Midbrain (tissue), 1 donor: ENCODE results near the gene FGF1.

Source experiments
- DNase-seq: peaks from one replicate; lab custom pipeline; 2025; lab: John Stamatoyannopoulos, UW

FGF1 gene

GRCh38 chr5:142685418-142686209, at the start of gene FGF1:
TSS of gene FGF1 (minus strand) at chr5:142686090. CDS start at chr5:142614127, 71,963 bp downstream.
- DNase-seq = peak; percentile 76

DNA sequence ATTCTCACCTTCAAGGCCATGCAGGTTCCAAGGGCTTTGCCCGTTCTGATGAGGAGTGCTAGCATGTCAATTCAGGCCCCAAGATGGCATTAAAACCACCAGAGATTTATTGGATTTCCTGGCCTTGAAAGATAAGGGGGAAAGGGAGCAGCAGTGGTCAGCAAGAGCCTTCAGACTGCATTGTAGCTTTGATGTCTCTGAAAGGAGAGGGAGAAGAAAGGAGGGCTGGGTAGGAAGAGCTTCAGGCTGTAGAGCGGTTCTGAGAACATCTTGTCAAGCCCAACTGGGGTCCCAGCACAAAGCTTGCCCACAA, 41.8 kb upstream of the FGF1 start:
- DNase-seq = no peak

GRCh38 chr5:142726188-142726731, 40.4 kb upstream of the FGF1 start:
- DNase-seq = no peak

GRCh38 chr5:142725231-142726187, 39.6 kb upstream of the FGF1 start:
- no peak for DNase-seq

- no peak for DNase-seq
Observed at GRCh38 chr5:142724821-142725220, 38.9 kb upstream of the FGF1 start.

GRCh38 chr5:142722896-142723295, 37.0 kb upstream of the FGF1 start:
- peak; percentile 34 for DNase-seq

DNA sequence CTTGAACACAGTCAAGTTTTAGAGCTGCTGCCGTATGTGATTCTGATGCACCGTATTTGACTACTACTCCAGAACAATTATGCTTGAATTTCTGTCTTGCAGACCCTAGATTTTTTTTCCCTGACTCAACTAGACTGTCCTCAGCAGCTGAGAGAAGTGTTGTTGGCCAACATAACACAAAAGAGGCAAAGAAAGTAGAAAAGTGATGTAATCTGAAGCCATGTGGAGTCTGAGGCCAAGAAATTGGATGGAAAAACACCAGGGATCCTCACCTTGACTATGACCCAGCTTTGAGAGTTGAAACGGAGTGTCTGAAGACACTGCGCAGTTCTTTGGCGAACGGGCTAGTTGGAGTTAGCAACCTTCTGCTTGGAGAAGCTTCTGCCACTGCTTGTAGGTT, 36.3 kb upstream of the FGF1 start:
- DNase-seq = peak; percentile 11

- DNase-seq = no peak
Observed at GRCh38 chr5:142720641-142721271, 34.9 kb upstream of the FGF1 start.

DNA sequence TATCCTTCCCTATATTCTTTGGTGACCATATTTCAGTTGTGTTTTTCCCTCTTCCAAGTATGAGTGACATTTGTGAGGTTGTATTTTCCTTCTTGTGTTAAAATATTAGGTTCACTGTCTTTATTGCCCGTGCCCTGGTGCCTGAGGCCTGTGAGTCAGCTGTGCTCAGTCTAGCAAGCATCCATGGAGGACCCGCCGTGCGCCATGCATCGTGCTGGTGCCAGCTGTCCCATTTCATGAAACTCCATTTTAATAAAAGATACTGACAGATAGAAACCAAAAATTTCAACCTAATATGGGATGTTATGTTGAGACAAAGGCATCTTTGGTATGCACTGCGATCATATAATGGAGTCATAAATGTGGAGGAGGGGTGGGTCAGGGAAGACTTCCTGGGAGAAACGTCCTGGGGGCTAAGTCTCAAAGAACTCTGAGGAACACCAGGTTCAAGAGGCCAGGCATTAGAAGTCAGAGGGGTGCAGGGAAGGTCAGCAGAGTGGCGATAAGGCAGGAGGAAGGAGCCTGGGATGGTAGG, 34.0 kb upstream of the FGF1 start:
- DNase-seq = no peak

DNA sequence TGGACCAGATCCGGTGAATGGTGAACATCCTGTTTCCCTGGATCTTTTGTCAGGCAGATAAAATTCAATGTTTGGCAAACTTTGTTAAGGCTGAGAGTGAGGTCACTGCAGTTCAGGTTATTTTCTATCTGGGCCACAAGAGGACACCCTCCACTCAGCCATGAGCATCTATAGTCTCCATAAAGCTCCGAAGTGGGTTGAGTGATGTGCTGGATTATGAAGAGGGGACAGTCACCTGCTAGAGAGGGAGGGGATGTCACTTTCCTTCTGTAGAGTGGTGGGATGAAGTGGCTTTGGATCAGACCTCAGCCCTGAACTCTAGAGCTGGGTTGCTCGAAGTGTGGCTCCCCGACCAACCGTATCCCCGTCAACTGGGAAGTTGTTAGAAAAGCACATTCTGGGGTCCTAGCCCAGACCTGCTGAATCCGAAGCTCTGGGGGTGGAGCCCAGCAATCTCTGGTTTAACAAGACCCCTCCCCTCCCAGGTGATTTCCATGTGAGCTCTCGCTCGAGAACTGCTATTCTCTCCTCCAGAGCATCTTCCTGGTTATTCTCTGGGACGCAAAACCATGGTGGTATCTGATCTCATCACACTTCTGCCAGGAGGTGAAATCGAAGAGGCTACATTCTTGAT, 31.8 kb upstream of the FGF1 start:
- peak; percentile 50 for DNase-seq

DNA sequence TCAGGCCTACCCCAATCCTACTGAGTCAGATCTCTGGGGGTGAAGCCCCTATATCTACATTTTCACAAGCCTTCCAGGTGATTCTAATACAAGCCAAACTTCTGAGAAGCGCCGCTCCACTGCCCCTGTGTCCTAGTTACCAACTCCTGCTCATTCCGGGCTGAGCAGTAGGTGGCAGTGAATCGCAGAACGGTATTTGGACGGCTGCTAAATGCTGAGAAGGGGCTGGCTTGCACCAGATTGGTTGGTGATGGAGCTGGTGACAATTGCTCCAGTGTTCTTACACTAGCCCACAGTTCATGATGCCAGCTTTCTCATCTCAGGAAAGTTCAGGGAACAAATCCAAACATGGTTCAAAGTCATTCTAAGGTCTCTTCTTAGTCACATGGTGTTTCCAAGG, 31.1 kb upstream of the FGF1 start:
- DNase-seq = peak; percentile 84

DNA sequence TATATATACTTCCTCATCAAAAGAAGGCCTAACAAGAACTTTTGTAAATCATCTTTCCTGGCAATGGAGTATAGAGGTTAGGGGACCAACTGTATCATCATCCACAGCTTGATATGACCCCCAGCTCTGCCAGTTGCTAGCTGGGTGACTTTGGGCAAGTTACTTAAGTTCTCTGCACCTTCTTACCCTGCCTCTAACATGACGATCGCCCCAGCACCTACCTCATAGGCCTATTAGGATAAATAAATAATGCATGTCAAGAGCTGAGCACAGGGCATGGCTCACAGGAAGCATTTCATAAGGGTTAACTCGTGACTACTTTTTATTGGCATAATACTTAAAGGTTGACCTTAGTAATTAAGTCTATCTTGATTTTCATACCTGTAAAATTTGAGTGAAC, 29.4 kb upstream of the FGF1 start:
- DNase-seq = no peak

DNA sequence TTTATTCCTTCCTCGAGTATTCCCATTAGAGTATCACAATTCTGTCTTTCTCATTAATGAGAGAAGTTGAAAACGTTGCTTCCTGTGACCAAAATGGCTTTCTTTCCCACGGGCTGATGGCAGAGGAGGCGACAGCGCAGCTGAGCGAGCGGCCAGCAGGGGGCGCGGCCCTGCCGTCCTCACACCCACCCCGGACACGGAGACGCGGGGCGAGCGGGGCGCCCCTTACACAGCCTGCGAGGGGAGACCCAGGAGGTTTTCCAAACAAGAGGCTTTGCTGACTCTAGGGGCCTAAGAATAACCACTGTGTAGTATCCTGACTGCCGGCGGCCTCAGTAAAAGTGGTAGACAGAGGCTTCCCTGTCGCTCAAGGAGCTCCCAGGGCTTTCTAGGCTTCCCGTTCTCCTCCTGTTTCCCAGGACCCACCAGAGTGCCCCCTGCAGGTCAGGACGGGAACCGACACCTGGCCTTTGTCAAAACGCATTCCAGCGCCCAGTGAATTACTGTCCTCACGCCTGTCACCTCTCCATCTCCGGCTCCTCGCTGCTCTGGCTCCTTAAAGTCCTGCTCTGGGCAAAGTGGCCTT, 27.3 kb upstream of the FGF1 start:
- DNase-seq = peak; percentile 94

- DNase-seq = no peak
Observed at GRCh38 chr5:142703153-142703552, 17.3 kb upstream of the FGF1 start.

DNA sequence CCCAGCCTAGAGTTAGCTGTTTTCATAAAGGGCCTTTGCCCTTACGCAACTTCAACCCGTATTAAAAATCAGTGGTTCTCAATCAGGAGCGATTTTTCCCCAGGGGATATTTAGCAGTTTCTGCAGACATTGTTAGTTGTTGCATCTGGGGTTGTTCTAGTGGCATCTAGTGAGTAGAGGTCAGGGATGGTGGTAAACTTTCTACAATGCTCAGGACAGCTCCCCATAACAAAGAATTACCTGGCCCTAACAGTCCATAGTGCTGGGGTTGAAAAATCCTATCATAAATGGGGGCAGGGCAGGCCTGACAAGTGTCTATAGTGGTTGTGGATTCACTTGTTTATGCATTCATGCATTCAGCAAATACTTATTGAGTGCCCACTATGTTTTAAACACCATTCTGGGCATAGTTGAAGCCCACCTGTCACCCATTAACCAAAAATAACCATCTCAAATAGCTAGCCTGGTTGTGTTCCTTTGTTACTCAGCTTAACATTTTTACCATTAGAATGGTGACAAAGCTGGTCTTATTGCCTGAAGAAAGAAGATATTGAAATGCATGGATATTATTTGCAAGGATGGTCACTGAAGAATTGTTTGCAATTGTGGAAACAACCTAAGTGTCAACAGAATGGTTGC, 15.9 kb upstream of the FGF1 start:
- no peak for DNase-seq

- no peak for DNase-seq
Observed at GRCh38 chr5:142700566-142700965, 14.7 kb upstream of the FGF1 start.

DNA sequence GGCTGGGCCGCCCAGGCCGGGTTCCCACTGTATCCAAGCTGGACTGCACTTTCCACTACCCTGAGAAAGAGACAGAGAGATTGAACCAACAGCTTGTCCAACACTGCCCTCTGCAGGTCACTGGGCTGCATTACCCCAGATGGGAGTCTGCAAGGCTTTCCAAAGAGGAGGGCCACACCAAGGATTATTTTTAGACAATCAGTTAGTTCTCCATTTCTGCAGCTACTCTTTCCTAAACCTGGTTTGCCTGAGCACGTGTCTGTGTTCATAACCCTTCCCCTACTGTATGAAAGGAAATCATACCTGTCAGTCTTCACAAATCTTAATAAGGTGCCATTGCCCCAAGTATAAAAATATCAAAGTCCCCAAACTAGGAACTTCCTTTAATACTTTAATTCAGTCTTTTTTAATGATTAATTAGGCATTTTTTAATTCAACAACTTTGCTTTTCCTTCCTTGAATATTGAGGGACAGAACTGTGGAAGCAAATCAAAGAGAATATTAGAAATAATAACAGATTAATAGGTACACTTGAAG, 13.4 kb upstream of the FGF1 start:
- DNase-seq = peak; percentile 94

DNA sequence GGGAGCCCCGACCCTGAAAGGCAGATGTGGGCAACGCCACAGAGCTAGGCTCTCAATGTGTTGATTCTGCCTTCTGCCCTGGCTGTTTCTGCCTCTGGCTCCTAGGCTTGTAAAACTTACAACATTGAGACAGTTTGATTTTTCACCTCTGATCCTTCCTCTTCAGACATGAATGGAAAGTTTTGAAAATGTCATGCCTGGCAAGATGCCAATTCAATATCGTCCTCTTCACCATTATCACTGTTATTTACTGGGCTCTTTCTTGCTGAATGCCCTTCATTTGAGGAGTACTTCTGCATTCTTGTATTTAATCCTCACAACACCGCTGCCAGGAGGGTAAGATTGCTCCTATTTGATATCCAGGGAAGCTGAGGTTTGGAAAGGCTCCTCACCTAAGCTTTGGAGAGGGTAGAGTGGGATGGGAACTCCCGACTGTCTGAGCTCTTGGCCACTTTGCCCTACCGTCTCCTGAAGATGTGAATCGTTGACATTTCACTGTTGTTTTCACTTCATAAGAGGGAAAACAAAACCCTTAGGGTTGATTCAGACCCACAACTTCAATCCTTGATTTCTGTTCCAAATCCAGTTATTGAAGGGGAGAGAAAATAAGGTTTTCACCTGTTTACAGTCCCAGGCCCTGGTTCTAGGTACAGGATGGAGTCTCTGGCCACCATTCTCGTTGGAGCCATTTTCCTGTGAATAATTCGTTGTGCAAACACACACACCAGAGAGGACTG, 12.7 kb upstream of the FGF1 start:
- peak; percentile 44 for DNase-seq

DNA sequence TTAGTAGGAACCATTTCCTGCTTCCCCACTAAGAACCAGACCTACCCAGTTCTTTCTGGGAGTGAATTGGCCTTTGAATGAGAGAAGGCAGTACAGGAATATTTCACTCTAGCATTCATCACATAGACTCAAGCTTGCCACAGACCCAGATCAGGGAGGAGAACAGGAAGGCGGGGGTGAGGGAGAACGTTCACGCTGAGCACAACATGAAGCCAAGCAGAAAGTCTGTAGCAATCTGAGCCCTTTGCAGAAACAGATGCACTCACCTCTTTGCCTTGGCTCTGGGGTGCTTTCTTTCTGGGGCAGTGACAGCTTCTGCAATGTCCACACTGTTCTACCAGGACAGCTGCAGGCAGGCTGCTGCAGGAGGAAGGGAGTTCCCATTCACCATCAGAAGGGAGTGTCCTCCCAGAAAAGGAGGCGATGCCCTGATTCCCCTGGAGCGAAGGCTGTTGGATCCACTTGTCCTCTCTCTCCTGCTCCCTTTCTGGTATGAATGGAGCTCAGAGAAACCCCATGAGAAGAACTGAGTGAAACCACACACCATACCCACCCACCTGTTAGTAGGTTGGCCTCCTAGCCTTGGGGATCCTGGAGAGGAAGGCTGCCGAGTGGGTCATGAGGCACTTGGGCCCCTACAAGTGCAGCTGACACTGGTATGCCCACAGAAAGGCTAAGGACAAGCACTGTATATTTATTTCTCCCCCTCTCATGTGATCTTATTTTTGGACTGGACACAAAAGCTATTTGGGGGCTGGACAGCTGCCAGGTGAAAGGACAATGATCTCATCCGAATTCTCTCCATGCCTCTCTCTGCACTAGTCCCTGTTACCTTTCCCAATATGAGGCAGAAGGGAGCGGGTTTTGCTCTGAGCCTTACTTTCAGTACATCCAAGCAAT, 11.7 kb upstream of the FGF1 start:
- DNase-seq = peak; percentile 33
